HG02759 (cell line): ENCODE data around the gene POLG2.
"Not testable (repeated sequence)": the region's sequence is repeated elsewhere in the genome, so short reads cannot be mapped to it uniquely, and the experiment has no call there.

Experiments
- ATAC-seq: cut with Tn5 transposase; IDR thresholded peaks from one replicate; pipeline ENCODE4 v1.9.1; 2021; ENCODE audit warnings: mild to moderate bottlenecking, moderate library complexity; ENCODE audit not compliant: unreplicated experiment

Gene POLG2

GRCh38 chr17:64443086-64443760 is 53.6 kb downstream of the POLG2 start:
- ATAC-seq, result no peak

GRCh38 chr17:64442541-64442971 is 54.3 kb downstream of the POLG2 start:
- ATAC-seq, result peak; percentile 17

GRCh38 chr17:64441772-64442540 is 54.9 kb downstream of the POLG2 start:
- ATAC-seq, result peak; percentile 39

GRCh38 chr17:64439956-64440355 is 56.9 kb downstream of the POLG2 start:
- ATAC-seq, result no peak

GRCh38 chr17:64439521-64439920 is 57.3 kb downstream of the POLG2 start:
- not testable (repeated sequence) for ATAC-seq

GRCh38 chr17:64437944-64438525 is 58.8 kb downstream of the POLG2 start:
- ATAC-seq, result no peak

- ATAC-seq, result no peak
These were observed 65.3 kb downstream of the POLG2 start for GRCh38 chr17:64431534-64431933.

GRCh38 chr17:64430036-64430435 is 66.8 kb downstream of the POLG2 start:
- not testable (repeated sequence) for ATAC-seq

- ATAC-seq, result no peak
These were observed 68.4 kb downstream of the POLG2 start for GRCh38 chr17:64428406-64428805.
